OCI-LY1 (cell line): ENCODE measurements around the gene SH3RF3.

Experiments
- EZH2 ChIP-seq: fragments of 200-600 bp; sonication (generic), shearing (Covaris generic); IDR thresholded peaks from 2 replicates; pipeline ENCODE4 v1.8.0; 2017; ENCODE audit warnings: borderline replicate concordance, mixed run types, mild to moderate bottlenecking, antibody characterized with exemption, low read length, moderate library complexity, mixed read lengths
- TF ChIP-seq, protein P1 (sequence below): fragments of 200-600 bp; sonication (generic), shearing (Covaris generic); IDR thresholded peaks from 2 replicates; pipeline ENCODE4 v1.5.1; 2017; ENCODE audit warnings: mild to moderate bottlenecking, antibody characterized with exemption, low read length, moderate library complexity, mixed read lengths

DNA sequence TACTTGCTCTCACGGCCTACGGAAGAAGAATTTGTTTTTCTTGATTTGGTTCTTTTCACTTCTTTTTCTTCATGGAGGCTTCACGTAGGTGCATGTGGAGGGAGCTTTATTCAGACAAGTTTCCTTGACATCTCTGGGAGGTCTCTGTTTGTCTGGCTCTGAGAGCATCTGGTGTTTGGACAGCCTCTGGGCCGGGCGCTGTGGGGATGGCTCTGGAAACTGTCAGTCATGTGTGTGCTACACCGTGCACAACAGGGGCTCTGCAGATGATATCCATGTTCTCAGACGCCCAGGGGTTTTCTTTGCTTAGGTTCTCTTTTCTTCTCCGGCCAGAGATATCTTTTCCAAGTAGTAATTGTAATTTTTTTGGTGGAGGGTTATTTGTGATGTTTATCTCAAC lies 130.7 kb downstream of the SH3RF3 start:
- TF ChIP-seq, protein P1, sequence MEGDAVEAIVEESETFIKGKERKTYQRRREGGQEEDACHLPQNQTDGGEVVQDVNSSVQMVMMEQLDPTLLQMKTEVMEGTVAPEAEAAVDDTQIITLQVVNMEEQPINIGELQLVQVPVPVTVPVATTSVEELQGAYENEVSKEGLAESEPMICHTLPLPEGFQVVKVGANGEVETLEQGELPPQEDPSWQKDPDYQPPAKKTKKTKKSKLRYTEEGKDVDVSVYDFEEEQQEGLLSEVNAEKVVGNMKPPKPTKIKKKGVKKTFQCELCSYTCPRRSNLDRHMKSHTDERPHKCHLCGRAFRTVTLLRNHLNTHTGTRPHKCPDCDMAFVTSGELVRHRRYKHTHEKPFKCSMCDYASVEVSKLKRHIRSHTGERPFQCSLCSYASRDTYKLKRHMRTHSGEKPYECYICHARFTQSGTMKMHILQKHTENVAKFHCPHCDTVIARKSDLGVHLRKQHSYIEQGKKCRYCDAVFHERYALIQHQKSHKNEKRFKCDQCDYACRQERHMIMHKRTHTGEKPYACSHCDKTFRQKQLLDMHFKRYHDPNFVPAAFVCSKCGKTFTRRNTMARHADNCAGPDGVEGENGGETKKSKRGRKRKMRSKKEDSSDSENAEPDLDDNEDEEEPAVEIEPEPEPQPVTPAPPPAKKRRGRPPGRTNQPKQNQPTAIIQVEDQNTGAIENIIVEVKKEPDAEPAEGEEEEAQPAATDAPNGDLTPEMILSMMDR, result no peak
- no peak for TF ChIP-seq EZH2
